Stimulated activated CD4-positive, alpha-beta T cell treated with anti-CD3 and anti-CD28 coated beads, Interleukin-4, amount 100 ng/mL, for 1 hour (primary cell): ENCODE data around the gene RNASE4.
"Not testable (repeated sequence)": the region's sequence is repeated elsewhere in the genome, so short reads cannot be mapped to it uniquely, and the experiment has no call there.

Experiments
- DNase-seq: peaks from one replicate; pipeline ENCODE4 v3.0.0-alpha.2; 2020

The RNASE4 gene

GRCh38 chr14:20683891-20684661 lies at the start of gene RNASE4:
Gene RNASE4 (plus strand): TSS chr14:20684560. CDS start chr14:20699372, 14,812 bp downstream.
- DNase-seq = peak; percentile 74

- no peak for DNase-seq
Measured at GRCh38 chr14:20641591-20641990, 42.8 kb upstream of the RNASE4 start, which contains the start of gene OR6S1. Gene OR6S1 (minus strand): TSS chr14:20641691. CDS start chr14:20641691, 0 bp downstream.

GRCh38 chr14:20642182-20642581 lies 42.2 kb upstream of the RNASE4 start:
- DNase-seq = no peak

GRCh38 chr14:20642755-20643154 lies 41.6 kb upstream of the RNASE4 start:
- DNase-seq = not testable (repeated sequence)

GRCh38 chr14:20644520-20644919 lies 39.8 kb upstream of the RNASE4 start:
- no peak for DNase-seq

GRCh38 chr14:20645481-20645880 lies 38.9 kb upstream of the RNASE4 start:
- DNase-seq = no peak

GRCh38 chr14:20652996-20653975 lies 31.1 kb upstream of the RNASE4 start:
- DNase-seq = peak; percentile 46

GRCh38 chr14:20655851-20656250 lies 28.5 kb upstream of the RNASE4 start:
- no peak for DNase-seq

GRCh38 chr14:20656274-20656673 lies 28.1 kb upstream of the RNASE4 start:
- DNase-seq = no peak

- DNase-seq = peak; percentile 32
Measured at GRCh38 chr14:20657216-20658211, 26.8 kb upstream of the RNASE4 start.

- DNase-seq = no peak
Measured at GRCh38 chr14:20658246-20658645, 26.1 kb upstream of the RNASE4 start.

GRCh38 chr14:20659336-20659735 lies 25.0 kb upstream of the RNASE4 start:
- DNase-seq = no peak

- DNase-seq = no peak
Measured at GRCh38 chr14:20659813-20660395, 24.5 kb upstream of the RNASE4 start.

GRCh38 chr14:20661197-20661596 lies 23.2 kb upstream of the RNASE4 start:
- no peak for DNase-seq

- DNase-seq = peak; percentile 74
Measured at GRCh38 chr14:20662968-20663732, 21.2 kb upstream of the RNASE4 start.

- not testable (repeated sequence) for DNase-seq
Measured at GRCh38 chr14:20666400-20666961, 17.9 kb upstream of the RNASE4 start.

- no peak for DNase-seq
Measured at GRCh38 chr14:20667957-20668356, 16.4 kb upstream of the RNASE4 start.

- DNase-seq = no peak
Measured at GRCh38 chr14:20668969-20669368, 15.4 kb upstream of the RNASE4 start.

GRCh38 chr14:20671597-20672283 lies 12.6 kb upstream of the RNASE4 start:
- DNase-seq = no peak

GRCh38 chr14:20675669-20676068 lies 8.7 kb upstream of the RNASE4 start:
- no peak for DNase-seq
